HG02938 (cell line): ENCODE measurements around the gene SCMH1.

Experiments used
- ATAC-seq: cut with Tn5 transposase; IDR thresholded peaks from one replicate; pipeline ENCODE4 v1.9.1; 2021; ENCODE audit warnings: mild to moderate bottlenecking, moderate library complexity; ENCODE audit not compliant: unreplicated experiment

SCMH1 gene

DNA sequence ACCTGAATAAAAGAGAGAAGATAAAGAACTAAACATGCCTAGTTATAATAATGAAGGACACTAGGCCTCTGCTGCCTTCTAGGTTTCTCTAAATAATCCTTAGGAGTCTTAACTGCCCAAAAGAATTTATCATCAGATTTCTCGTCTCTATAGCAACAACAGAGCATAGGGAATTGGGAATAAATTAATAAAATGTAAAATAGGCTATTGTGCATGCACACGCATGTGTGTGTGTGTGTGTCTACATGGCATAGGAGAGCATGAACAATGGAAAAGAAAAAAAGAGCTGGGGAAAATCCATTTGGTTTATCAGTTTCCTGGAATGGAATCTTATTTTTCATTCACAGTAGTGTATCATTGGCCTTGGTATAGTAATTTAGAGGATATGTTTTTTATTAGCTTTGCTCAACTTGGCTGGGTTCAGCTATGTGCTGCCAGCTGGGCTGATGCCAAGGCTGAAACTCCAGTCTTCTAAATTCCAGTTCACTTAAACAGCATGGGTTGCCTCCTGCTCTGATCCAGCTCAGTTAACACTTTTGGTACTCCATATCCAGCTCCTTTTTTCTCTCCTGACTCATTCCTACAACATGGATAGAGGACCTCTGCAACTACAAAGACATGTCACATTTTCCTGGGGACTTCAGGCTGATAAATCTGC, 140.0 kb downstream of the SCMH1 start:
- ATAC-seq, result no peak

DNA sequence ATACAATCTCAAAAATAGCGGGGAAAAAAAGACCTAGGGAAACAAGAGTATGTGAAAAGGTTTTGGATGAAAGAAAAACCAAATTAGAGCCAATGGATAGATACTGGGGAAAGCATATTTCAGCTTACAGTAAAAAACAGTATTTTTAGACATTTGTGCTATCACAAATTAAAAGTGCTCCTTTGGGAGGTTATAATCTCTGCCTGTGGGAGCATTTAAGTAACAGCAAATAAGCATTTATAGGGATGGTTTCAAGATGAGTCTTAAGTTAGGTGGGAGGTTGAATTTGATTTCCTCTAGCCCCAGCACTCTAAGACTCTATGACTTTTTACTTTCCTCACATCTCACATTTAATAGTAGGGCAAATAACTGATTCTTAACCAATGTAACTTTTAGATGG, 141.0 kb downstream of the SCMH1 start:
- no peak for ATAC-seq

DNA sequence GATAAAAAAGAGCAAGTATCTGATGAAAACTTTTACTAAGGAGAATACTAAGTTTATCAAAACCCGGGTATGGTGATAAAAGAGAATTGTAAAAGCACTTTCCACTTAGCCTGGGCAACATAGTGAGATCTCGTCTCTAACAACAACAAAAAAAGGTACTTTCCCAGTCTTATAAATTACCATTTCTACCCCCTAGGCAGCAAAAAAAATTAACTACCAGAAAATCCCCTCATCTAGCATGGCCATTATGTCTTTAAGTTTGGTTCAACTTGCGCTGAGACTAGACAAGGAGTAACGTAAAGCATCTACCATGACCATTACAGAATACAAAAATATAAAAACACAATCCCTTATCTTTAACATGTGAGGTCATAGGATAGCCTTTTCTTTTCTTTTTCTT, 141.9 kb downstream of the SCMH1 start:
- ATAC-seq, result no peak

DNA sequence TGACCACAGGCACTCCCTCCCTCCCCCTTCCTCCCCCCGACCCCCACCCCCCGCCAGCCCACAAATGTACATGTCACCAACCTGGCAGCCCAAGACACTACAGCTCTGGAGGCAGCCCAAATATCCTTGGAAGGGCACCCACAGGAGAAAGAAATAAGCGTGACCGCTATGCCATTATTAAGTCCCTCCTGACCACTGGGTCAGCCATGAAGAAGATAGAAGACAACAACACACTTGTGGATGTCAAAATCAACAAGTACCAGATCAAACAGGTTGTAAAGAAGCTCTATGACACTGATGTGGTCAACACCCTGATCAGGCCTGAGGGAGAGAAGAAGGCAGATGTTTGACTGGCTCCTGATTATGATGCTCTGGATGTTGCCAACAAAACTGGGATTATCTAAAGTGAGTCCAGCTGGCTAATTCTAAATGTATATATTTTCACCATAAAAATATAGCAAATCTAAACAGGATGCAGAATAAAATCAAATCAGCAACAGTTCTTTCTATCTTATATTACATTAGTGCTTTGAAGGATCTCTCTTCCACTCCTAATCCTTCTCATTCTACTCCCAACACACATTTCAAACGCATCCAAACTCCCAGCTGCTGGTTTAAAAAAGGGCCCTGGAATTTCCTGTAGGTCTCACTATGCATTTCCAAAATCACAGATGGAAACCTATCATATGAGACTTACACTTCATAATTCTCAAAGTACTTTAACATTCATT, 143.2 kb downstream of the SCMH1 start:
- ATAC-seq, result no peak

DNA sequence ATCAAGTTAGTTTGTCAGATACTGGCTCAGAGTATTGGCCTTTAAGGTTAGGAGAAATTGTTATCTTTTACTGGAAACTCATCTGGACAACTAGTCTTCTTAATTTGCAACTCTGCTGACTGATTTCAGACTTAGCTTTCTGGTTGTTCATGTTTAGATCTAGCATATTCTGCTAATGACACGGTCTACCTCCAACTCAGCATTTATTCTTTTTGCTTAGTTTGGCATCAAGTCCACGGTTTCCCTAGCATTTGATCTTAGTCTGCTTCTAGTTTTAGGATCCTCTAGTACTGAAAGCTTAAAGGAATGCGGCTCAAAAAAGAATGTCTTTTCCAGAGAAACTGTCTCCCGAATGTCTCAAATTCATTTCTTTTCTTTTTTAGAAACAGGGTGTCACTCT, 145.0 kb downstream of the SCMH1 start:
- no peak for ATAC-seq

DNA sequence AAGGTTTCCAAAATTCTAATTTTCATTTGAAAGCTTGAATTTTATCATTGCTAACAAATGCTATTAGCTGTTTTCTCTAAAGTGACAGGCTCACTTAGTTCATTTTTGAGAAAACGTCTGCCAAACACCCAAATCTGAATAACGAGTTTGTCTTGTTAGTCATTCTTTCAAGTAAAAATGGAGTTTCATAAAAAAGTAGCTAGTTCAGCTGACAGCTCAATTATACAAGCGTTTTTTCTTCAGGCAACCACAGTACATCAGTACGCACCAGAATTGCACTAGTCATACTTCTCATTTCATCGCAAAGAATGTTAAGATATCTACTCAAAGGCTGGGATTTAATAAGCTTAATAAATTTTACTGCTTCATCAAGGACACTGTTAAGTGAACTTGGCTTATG, 148.3 kb downstream of the SCMH1 start:
- ATAC-seq, result no peak

DNA sequence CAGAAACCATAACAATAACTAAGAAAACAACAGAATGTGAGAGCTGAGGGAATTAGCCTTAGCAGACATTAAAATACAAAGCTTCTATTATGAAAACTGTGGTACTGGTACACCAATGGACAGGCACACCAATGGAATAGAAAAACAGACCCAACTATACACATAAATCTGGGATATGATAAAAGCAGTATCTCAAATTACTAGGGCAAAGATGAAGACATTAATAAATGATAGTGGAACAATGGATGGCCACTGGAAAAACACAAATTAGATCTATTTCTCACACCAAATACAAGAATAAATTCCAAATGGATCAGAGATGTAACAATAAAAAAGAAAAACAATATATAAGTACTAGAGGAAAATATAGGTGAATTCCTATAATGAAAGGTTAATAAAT, 155.2 kb downstream of the SCMH1 start:
- no peak for ATAC-seq

DNA sequence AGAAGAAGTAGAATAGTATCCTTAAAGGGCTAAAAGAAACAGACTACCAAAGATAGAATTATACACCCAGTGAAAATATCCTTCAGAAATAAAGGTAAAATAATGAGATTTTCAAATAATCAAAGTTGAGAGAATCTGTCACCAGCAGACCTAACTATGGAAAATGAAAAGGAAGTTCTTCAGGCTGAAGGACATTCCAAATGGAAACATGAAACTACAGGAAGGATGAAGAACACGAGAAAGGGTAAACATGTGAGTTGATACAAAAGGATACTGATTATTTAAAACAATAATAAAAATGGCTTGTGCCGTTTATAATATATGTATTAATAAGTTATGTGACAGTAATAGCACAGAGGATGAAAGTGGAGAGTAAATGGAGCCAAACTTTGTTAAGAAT, 163.5 kb downstream of the SCMH1 start:
- no peak for ATAC-seq

DNA sequence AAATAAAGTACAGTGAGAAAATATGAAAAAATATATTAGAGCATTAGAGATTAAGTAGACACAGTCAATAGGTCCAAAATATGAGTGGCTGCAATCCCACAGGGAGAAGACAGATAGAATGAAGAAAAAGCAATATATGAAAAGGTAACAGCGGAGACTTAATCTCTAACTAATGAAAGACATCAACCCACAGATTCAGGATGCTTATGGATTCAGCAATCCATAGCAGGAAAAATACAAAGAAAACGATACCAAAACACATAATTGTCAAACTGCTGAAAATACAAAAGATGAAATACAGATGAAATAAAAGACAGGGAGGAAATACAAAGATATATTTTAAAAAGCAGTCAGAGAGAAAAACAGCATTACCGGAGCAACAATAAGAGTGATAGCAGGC, 163.9 kb downstream of the SCMH1 start:
- ATAC-seq, result no peak

DNA sequence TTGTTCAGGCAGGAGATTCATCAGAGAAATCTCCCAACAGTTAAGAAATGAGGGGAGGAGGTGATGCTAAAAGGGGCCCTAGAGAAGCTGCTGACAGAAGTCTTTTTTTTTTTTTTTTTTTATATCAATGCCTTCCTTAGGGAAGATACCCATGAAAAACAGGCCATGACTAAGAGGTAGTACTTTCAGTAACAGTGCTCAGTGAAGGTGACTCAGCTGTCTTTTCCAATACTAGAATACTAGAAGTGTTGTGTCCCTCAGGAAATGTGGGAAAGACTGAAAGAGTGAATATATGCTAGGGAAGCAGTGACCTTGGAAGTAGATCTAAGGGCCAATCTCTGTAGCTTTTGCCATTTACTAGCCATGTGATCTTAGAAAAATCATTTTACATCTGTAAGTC, 168.1 kb downstream of the SCMH1 start:
- ATAC-seq, result no peak

DNA sequence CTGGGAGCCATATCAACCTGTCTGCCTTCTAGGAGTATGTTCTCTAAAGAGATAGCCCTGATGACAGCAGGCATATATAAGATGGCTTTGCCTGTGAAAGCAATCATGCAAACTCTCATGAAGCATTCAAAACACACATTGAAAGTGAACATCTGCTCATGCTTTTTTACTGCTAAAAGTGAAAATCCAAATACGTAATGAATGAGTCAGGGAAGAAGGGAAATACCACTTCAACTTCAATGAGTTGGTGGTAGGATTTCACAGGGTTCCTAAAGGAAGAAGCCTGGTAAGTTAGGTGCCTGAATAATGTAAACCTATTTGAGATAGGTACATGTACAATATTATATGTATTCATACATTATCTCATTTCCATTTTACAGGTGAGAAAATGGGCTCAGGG, 170.1 kb downstream of the SCMH1 start:
- no peak for ATAC-seq

DNA sequence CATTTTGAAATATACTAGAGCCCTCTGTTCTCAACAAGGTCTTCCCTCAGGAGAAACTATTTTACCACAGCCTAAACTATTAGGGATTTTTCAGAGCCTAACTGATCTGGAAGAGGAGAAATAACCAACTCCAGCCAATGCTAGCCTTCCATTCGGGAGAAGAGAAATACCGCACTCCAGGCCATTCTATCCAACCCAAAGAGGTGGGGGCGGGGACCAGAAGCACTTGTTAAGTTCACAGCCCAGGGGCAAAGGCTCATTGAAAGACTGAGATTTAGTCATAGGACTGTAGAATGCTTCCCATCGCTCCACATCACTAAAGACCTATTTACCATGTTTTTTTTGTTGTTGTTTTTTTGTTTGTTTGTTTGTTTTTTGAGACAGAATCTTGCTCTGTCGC, 185.2 kb downstream of the SCMH1 start:
- no peak for ATAC-seq

DNA sequence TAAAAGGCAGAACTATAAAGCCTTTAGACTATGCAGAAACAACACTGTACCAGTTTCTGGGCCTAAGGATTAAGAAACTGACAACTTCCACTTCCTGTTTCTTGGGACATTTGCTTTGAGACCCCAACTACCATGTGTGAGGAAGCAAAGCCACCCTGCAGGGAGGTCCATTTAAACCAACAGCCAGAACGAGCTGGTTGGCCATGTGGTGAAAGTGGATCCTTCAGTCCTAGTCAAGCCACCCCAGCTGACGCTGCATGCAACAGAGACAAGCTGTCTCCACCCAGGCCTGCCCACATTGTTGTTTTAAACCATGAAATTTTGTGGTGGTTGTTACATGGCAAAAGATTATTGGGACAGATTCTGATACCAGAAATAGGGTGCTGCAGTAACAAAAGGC, 188.8 kb downstream of the SCMH1 start:
- ATAC-seq, result no peak

DNA sequence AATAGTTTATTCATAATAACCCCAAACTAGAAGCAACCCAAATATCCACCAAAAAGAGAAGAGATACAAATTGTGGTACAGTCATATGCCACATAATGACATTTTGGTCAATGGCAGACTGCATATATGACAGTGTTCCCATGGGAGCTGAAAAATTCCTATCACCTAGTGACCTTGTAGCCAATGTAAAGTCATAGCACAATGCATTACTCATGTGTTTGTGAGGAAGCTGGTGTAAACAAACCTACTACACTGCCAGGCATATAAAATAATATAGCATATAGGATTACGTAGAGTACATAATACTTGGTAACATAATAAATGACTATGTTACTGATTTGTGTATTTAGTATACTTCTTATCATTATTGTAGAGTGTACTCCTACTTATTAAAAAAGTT, 191.1 kb downstream of the SCMH1 start:
- no peak for ATAC-seq

DNA sequence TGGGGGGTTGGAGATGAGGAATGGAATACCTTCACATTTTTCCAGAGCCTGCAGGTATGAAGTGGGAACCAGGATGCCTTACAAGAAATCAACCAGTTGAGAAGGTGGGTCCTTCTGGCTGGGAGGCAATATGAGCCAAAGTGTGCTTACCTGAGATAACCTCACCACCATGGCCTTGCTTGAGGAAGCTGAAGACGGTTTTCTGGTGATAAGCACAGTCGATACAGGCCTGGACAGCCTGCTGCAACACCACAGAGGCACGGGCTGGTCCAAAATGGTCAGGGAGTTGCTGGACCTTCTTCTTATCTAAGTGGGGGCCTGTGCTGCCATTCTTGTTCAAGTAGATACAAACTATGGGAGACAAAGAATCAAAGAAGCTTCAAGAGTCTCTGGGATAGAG, 193.6 kb downstream of the SCMH1 start:
- no peak for ATAC-seq

DNA sequence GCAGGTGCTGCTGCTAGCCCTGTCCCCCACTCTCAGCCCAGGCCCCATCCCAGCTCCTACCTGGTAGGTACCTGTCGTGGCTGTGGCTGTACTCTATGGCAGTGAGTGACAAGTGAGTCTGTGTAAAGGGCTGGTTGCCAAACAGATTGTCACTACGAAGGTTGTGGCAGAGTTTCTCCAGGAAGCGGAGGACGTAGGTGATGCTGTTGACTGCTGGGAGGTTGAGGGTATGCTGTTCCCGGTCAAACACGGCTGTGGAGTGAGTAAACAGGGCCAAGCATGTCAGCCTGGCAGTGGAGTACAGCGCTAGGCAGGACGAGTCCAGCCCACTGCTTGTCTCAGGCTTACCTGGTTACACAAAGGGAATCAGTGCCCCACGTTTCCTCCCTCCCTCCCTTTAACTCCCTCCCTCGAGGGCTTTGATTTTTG, 195.7 kb downstream of the SCMH1 start:
- no peak for ATAC-seq

DNA sequence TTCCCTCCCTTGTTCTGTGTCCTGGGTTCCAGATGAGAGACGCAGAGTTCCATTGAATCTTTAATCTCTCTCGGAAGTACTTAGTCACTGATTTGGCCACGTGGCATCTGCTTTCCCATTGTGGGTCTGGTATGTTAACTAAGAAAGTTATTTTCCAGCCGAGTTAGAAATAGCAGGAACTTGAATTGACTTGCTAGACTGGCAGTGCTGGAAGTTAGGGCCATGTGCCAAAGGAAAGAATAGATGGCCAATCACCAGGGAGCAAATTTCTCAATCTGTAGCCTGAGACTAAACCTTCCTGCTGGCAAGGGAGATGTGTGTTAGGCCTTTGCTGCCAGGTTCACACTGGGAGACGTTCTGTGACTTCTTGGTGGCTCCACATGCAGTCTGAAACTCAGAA, 196.4 kb downstream of the SCMH1 start:
- no peak for ATAC-seq

DNA sequence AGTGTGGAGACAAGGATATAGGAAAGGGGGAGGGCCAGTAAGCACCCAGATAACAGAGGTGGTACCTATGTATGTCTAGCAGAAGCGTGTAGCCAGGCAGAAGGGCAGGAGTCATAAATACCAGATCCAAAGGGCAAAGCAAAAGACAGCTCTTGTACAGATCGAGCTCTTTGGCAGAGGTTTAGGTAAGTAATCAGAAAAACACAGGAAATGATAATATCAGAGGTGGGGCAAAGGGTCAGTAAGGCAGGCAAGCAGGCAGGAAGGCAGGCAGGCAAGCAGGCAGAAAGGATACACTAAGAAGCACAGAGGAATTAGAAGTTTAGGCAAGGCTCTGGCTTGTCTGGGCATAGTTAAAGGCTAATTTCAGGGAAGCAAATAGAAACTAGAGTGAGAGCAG, 197.9 kb downstream of the SCMH1 start:
- no peak for ATAC-seq

DNA sequence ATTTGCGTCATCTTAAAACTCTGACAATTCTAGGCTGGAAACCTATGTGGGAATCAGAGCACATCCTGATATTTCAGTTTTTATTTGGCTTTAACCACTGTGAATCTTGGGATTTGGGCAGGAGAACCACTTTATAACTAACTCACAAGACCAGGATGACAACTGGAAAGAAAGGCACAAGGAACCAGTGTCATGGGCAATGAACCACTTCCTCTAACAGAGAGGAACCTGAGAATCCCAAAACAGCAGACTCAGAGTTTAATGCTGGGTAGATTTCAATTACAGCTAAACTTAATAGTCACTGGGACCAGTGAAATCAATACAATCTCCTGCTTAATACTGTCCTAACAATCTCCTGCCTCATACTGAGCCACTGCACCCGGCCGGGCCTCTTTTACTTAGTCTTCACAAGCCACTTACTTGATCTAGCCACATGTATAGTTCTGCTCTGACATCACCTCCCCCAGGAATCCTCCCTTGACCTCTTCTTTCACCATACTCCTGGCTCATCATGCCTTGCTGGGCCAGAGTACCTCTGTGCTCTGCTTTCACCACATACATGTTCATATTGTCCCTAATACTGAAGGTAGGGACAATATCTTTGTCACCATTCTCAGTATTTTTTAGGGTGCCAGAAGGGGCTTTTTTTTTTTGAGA, 200.4 kb downstream of the SCMH1 start:
- no peak for ATAC-seq

DNA sequence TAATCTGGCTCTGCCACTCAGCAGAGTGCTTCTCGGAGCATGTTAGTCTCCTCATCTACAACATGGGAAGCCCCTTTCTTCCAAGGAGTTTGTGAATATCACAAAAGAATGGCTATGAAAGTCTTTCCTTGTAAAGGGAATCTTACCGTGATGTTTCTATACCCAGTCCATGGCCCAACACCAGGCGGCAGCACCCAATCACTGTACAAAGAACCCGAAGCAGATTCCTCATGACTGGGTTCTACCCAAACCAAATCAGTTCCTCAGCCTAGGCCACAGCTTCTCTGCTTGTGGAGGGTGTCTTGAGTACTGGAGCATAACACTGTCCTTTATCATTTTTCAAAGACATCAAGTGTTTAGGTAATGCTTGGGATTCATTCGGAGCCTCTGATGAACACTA, 204.0 kb downstream of the SCMH1 start:
- ATAC-seq, result no peak

DNA sequence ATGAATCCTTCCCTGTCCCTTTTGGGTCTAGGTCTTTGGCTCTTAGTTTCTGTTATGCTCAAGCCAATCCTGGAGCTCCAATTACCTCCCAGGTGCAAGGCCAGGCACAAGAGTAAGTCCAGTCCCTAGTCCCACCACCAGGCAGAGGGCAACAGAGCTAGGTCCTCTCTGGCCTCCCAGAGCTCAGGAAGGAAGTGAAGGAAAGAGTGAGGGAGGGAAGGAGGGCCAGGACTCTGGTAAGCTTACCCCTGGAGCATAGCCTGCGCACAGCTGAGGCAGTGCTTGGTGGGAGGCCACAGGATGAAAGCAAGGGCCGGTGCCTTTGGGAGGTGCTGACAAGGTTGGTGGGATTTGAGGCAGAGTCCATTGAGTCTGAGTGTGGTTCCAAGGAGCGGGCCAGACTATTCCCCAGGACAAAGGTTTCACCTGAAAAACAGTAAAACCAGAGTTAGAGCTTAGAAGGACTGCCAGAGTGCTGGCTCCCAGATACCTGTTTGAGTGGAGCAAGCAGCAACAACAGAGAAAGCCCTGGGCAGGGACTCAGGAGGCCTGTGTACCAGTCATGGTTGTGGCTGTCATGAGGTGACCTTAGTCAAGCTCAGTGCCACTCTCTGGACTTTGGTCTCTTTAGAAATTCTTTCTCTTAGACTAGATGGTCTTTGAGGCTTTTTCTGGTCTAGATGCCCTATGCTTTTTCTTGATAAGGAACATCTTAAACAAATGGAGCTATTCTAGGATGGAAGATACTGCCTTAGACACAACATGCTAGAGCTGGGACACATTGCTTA, 204.8 kb downstream of the SCMH1 start:
- ATAC-seq, result no peak

DNA sequence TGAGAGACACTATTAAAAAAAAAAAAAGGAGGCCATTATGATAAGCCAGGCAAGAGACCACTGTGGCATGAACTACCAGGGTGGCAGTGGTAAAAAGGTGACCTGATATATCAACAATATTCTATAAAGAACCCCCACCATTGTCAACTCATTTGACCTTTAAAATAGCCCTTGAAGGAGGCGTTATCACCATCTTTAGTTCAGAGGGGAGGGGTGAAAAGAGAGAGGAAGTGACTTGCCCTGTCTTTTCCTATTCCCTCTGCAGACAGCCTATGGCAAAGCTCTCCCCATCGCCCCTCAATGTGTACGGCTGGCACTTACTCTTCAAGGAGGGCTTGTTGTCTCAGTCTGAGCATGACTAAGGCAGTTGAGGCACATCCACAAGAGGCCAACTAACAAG, 208.8 kb downstream of the SCMH1 start:
- ATAC-seq, result no peak
